DND-41 (cell line): ENCODE data around the gene TSPAN18.

Experiments used
- ATAC-seq: fragments of 200-7000 bp; cut with Tn5 transposase; 3 replicates; pipeline ENCODE4 v1.9.1; 2021; ENCODE audit warnings: low read depth; ENCODE audit not compliant: insufficient read depth
- DNase-seq: peaks from one replicate; pipeline ENCODE4 v3.0.0-alpha.2; 2020
- H2AFZ ChIP-seq: 2 replicates; pipeline ENCODE4 v1.6.0; 2012; ENCODE audit warnings: low read depth, low read length
- H3K27ac ChIP-seq: 2 replicates; pipeline ENCODE4 v1.5.1; 2012; ENCODE audit warnings: low read length, inconsistent platforms
- H3K27me3 ChIP-seq: fragments of 200-600 bp; sonication (generic); 2 replicates; pipeline ENCODE4 v1.6.0; 2012; ENCODE audit warnings: low read length, mild to moderate bottlenecking, inconsistent platforms; ENCODE audit not compliant: insufficient read depth, poor library complexity
- H3K36me3 ChIP-seq: 2 replicates; pipeline ENCODE4 v1.5.1; 2012; ENCODE audit warnings: low read length, inconsistent platforms; ENCODE audit not compliant: insufficient read depth
- H3K4me1 ChIP-seq: 2 replicates; pipeline ENCODE4 v1.5.1; 2012; ENCODE audit warnings: mild to moderate bottlenecking, low read length; ENCODE audit not compliant: insufficient read depth
- H3K4me2 ChIP-seq: 2 replicates; pipeline ENCODE4 v1.6.0; 2012; ENCODE audit warnings: mild to moderate bottlenecking, moderate library complexity, low read length, inconsistent platforms; ENCODE audit not compliant: insufficient read depth
- H3K4me3 ChIP-seq, 2 experiments: fragments of 200-600 bp in 1 of 2; shearing (Covaris generic) in 1 of 2; 2 replicates each; pipeline ENCODE4 v1.5.1; 2012 to 2016; ENCODE audit warnings: inconsistent platforms in 2 of 2, low read length in 2 of 2, mild to moderate bottlenecking in 2 of 2, low read depth in 1 of 2, moderate library complexity in 1 of 2
- H3K79me2 ChIP-seq: 2 replicates; pipeline ENCODE4 v1.6.0; 2012; ENCODE audit warnings: low read length, inconsistent platforms; ENCODE audit not compliant: insufficient read depth
- H3K9ac ChIP-seq: 2 replicates; pipeline ENCODE4 v1.6.0; 2012; ENCODE audit warnings: low read depth, mild to moderate bottlenecking, inconsistent platforms, low read length, moderate library complexity
- H3K9me3 ChIP-seq: 2 replicates; pipeline ENCODE4 v1.5.1; 2012; ENCODE audit warnings: low read length, moderate library complexity, mild to moderate bottlenecking, inconsistent platforms; ENCODE audit not compliant: insufficient read depth, severe bottlenecking
- H4K20me1 ChIP-seq: 2 replicates; pipeline ENCODE4 v1.6.0; 2012; ENCODE audit warnings: low read length; ENCODE audit not compliant: insufficient read depth
- EZH2 ChIP-seq: IDR thresholded peaks from 3 replicates; pipeline ENCODE4 v1.6.1; 2012; ENCODE audit warnings: borderline replicate concordance, low read depth, mild to moderate bottlenecking, moderate library complexity, low read length, inconsistent platforms; ENCODE audit not compliant: severe bottlenecking
- TF ChIP-seq, protein P1 (sequence below): IDR thresholded peaks from 2 replicates; pipeline ENCODE4 v1.5.1; 2012; ENCODE audit warnings: borderline replicate concordance, low read length, moderate library complexity, mild to moderate bottlenecking; ENCODE audit not compliant: poor library complexity, severe bottlenecking; ENCODE audit errors: extremely low read depth

The TSPAN18 gene

DNA sequence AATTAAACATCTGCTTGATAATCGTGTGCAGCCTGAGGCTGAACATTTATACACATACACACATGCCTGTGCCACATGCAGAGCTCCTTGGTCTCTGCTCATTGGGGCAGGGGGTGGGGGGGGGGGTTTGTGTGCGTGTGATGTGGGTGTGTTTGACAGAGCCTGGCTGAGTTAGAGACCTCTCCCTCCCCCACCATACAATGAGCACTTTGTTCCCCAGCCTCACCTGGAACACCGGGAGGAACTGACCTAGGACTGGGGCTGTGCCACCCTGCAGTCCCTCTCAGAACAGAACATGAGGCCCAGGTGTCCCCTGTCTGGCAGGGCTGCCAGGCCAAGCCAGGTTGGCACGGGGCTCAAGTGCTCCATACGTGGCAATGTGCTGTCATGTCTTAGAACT, 127.3 kb downstream of the TSPAN18 start:
- Histone ChIP-seq H2AFZ (no peak overlapping the region), H4K20me1 (peaks cover 9% of the 10 kb centered on the region), H3K4me2 (no peak overlapping the region), H3K4me3 (no peak overlapping the region), H3K27me3 (peaks cover 25% of the 10 kb centered on the region), H3K27ac (no peak overlapping the region), H3K9ac (no peak overlapping the region), H3K9me3 (no peaks in the 10 kb centered on the region), H3K36me3 (no peaks in the 10 kb centered on the region), H3K4me1 (no peaks in the 10 kb centered on the region), H3K79me2 (no peaks in the 10 kb centered on the region)
- no peak for ATAC-seq
- no peak for DNase-seq
- TF ChIP-seq, protein P1, sequence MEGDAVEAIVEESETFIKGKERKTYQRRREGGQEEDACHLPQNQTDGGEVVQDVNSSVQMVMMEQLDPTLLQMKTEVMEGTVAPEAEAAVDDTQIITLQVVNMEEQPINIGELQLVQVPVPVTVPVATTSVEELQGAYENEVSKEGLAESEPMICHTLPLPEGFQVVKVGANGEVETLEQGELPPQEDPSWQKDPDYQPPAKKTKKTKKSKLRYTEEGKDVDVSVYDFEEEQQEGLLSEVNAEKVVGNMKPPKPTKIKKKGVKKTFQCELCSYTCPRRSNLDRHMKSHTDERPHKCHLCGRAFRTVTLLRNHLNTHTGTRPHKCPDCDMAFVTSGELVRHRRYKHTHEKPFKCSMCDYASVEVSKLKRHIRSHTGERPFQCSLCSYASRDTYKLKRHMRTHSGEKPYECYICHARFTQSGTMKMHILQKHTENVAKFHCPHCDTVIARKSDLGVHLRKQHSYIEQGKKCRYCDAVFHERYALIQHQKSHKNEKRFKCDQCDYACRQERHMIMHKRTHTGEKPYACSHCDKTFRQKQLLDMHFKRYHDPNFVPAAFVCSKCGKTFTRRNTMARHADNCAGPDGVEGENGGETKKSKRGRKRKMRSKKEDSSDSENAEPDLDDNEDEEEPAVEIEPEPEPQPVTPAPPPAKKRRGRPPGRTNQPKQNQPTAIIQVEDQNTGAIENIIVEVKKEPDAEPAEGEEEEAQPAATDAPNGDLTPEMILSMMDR = no peak
- TF ChIP-seq EZH2 = no peak

DNA sequence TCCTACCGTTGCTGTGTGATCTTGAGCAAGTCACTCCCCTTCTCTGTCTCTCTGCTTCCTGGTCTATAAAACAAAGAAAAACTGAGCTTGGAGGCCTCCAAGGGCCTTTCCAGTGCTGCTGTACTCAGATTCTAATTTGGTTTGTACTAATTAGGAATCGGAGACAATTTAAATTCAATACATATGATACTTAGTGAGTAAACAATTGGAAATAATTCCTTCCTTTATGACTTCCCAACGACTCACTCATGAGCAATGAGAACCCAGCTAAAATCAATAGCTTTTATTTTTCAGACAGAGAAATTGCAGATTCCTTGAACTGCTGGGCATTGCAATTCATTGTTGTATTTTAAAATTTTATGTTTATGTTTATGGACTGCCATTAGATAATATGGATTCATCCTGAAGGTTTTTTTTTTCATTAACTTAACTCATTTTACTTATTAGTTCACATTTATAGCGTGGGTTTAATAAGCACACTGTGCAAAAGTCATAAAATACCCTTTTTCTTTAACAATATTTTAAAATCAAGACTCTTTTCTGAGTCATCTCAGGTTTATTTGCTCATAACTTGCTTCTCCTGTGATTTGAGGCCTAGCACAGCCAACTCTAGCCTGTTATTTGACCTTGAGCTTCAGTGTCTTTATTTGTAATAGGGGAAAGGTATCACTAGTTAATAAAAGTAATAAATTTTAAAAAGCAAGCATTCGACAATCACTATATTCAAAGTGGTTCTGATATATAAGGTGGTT, 128.2 kb downstream of the TSPAN18 start:
- Histone ChIP-seq H3K9ac (no peak overlapping the region), H3K79me2 (no peaks in the 10 kb centered on the region), H3K9me3 (no peaks in the 10 kb centered on the region), H2AFZ (no peak overlapping the region), H3K36me3 (no peaks in the 10 kb centered on the region), H3K27me3 (peaks cover 32% of the 10 kb centered on the region), H3K4me3 (no peak overlapping the region), H3K4me2 (no peak overlapping the region), H3K4me1 (no peaks in the 10 kb centered on the region), H3K27ac (no peak overlapping the region), H4K20me1 (peaks cover 12% of the 10 kb centered on the region)
- DNase-seq (no peak), ATAC-seq (no peak)
- no peak for TF ChIP-seq EZH2
- TF ChIP-seq, protein P1 = no peak

DNA sequence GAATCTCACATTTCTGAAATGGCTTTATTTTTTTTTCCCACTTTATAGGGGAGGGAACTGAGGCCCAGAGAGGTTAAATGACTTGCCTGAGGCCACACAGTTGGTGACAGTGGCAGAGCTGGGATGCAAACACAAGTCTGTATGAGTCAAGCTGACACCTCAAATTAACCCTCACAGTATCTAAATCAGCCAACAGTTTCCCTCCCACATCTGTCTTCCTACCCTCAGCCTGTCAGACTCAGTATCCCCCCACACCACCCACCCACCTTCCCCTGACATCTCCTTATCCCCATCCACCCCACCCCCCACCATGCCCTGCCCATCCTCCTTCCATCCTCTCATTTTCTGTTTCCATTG, 128.7 kb downstream of the TSPAN18 start:
- no peak for DNase-seq
- no peaks in the 10 kb centered on the region for H3K79me2 ChIP-seq
- H3K27me3 ChIP-seq = peaks cover 36% of the 10 kb centered on the region
- no peaks in the 10 kb centered on the region for H3K4me1 ChIP-seq
- no peak overlapping the region for H3K27ac ChIP-seq
- no peak overlapping the region for H3K4me3 ChIP-seq
- no peak overlapping the region for H3K9ac ChIP-seq
- no peak overlapping the region for H3K4me2 ChIP-seq
- peaks cover 17% of the 10 kb centered on the region for H4K20me1 ChIP-seq
- no peak for TF ChIP-seq EZH2
- TF ChIP-seq, protein P1 = no peak
- H2AFZ ChIP-seq = no peak overlapping the region
- H3K36me3 ChIP-seq = no peaks in the 10 kb centered on the region
- no peak for ATAC-seq
- no peaks in the 10 kb centered on the region for H3K9me3 ChIP-seq
